C4-2B (cell line): ENCODE measurements around the gene PTPRA.

Source experiments
- H3K27ac ChIP-seq: fragments of 450-650 bp; 2 replicates; pipeline ENCODE4 v1.5.1; 2017
- CTCF ChIP-seq: fragments of 450-650 bp; conservative IDR thresholded peaks from 2 replicates; pipeline ENCODE4 v1.5.1; 2017; ENCODE audit warnings: mild to moderate bottlenecking
- ZFX ChIP-seq: fragments of 450-650 bp; IDR thresholded peaks from 2 replicates; pipeline ENCODE4 v1.6.1; 2017

The PTPRA gene

GRCh38 chr20:3039426-3039825 lies 166.1 kb downstream of the PTPRA start:
- no peak for TF ChIP-seq CTCF
- no peak for TF ChIP-seq ZFX
- no peak overlapping the region for H3K27ac ChIP-seq

GRCh38 chr20:3040086-3040485 lies 166.8 kb downstream of the PTPRA start:
- TF ChIP-seq CTCF (no peak), ZFX (no peak)
- no peak overlapping the region for H3K27ac ChIP-seq

- peak overlapping the region; percentile 74 for H3K27ac ChIP-seq
- TF ChIP-seq ZFX (no peak), CTCF (no peak)
Observed at GRCh38 chr20:3041854-3042409, 168.7 kb downstream of the PTPRA start.

GRCh38 chr20:3042625-3043024 lies 169.3 kb downstream of the PTPRA start:
- peak overlapping the region; percentile 74 for H3K27ac ChIP-seq
- TF ChIP-seq ZFX (no peak), CTCF (no peak)

GRCh38 chr20:3043322-3043721 lies 170.0 kb downstream of the PTPRA start, which contains the start of gene GNRH2:
GNRH2 (plus strand) TSS chr20:3043622; CDS start chr20:3044415, 793 bp downstream.
- peak within 1 kb of the TSS; percentile 74 for H3K27ac ChIP-seq
- TF ChIP-seq ZFX (no peak), CTCF (no peak)

- TF ChIP-seq CTCF (no peak), ZFX (no peak)
- H3K27ac ChIP-seq, result peak overlapping the region; percentile 93
Observed at GRCh38 chr20:3044336-3044965, 171.2 kb downstream of the PTPRA start.

- TF ChIP-seq CTCF (no peak), ZFX (no peak)
Observed at GRCh38 chr20:3045042-3045815, 171.9 kb downstream of the PTPRA start.

More at GRCh38 chr20:3045042-3045815, 171.9 kb downstream of the PTPRA start:
- H3K27ac ChIP-seq, result peak overlapping the region; percentile 93
